Skeletal muscle cell (primary cell): ENCODE data around the gene OLAH.

Source experiments
- DNase-seq: peaks from one replicate; pipeline ENCODE4 v3.0.0-alpha.2; 2010; ENCODE audit warnings: low read depth
- H3K4me3 ChIP-seq: 2 replicates; pipeline ENCODE4 v1.5.1; 2011; ENCODE audit warnings: low read depth, mild to moderate bottlenecking, control low read depth, low read length, moderate library complexity

The OLAH gene

GRCh38 chr10:15067154-15067553 lies 23.4 kb downstream of the OLAH start:
- no peak overlapping the region for H3K4me3 ChIP-seq
- DNase-seq, result no peak

GRCh38 chr10:15068802-15069201 lies 25.1 kb downstream of the OLAH start:
- peak; percentile 78 for DNase-seq
- H3K4me3 ChIP-seq, result no peak overlapping the region

DNA sequence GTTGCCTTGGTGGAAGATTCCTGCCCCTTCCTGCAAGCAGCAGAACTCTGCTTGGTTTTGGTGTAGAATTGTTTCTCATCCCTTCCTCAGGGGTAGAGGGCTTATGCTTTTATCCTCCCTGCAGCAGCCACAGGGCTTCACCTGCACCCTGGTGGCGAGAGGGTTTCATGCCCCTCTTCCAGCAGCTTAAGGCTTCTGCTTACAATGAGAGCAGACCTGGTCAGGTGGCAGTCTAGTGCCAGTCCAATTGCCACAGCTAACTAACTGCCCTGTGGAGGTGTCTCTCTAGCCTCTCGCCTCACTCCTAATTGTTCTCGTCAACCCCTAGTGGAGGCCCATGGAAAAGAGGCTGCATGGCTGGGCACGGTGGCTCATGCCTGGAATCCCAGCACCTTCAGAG lies 25.5 kb downstream of the OLAH start:
- DNase-seq, result no peak
- no peak overlapping the region for H3K4me3 ChIP-seq

DNA sequence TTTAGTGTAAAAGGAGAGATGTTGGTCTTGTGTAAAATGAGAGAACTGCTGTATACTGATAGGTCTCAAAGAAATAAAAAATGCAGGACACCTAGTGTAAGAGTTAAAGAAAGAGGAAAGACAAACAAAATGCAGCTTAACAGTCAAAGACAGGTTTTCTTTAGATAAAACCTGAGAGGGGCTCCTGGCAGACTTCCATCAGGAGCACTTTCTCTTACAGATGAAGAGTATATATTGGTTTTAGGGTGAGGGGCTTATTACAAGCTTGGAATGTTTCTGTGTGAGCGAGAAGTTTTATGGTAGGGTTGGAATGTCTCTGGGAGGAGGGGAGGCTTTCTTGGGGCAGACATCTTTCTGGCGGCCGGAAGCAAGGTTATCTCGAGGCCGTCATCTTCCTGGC lies 28.6 kb downstream of the OLAH start:
- DNase-seq, result no peak
- no peak overlapping the region for H3K4me3 ChIP-seq

- H3K4me3 ChIP-seq, result no peak overlapping the region
- DNase-seq, result no peak
Measured at GRCh38 chr10:15075421-15075820, 31.7 kb downstream of the OLAH start.

DNA sequence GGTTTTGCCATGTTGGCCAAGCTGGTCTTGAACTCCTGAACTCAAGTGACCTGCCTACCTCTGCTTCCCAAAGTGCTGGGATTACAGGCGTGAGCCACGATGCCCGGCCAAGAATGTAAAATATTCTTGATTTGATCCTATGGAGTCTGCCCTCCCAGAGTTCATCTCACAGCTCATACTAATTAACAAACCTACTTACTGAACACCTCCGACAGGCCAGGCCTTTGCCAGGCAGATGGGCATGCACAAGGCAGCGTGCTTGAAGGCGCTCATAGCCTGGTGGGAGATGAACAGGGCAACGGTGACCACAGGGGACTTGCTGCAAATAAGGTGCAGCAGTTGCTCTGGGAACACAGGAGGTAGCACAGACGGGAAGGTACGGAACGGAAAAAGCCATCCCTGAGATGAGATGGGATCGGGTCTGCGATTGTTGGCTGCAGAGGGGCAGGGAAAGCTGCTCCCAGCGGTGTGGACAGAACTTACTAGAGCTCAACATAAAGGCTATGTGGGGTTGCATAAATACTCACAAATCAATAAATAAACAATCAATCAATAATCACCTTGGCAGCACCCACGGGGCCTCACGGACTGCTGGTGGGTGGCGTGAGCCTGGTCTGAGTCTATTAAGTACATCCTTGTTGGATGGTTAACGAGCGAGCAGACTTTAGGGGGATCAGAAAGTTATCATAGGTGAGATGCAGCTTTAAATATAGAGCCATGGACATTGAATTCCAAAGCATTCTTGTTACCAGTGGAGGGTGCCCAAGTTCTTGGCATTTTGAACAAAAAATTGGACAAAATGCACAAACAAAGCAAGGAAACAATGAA lies 40.1 kb downstream of the OLAH start:
- no peak for DNase-seq
- H3K4me3 ChIP-seq, result peak overlapping the region; percentile 50

DNA sequence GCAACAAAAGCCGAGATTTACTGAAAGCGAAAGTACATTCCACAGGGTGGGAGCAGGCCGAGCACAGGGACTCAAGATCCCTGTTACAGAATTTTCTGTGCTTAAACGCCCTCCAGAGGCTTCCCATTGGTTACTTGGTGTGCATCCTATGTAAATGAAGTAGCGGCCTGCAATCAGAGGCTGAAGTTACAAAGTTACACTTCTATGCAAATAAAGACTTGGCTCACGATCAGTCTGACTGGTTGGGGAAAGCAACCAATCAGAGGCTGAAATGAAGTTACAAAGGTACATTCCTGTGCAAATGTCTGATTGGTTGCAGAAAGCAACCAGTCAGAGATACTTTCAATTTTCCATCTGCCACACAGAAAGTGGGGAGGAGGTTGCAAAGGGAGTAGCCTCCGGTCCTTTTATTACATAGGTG lies 40.8 kb downstream of the OLAH start:
- H3K4me3 ChIP-seq, result peak overlapping the region; percentile 50
- DNase-seq, result peak; percentile 91

DNA sequence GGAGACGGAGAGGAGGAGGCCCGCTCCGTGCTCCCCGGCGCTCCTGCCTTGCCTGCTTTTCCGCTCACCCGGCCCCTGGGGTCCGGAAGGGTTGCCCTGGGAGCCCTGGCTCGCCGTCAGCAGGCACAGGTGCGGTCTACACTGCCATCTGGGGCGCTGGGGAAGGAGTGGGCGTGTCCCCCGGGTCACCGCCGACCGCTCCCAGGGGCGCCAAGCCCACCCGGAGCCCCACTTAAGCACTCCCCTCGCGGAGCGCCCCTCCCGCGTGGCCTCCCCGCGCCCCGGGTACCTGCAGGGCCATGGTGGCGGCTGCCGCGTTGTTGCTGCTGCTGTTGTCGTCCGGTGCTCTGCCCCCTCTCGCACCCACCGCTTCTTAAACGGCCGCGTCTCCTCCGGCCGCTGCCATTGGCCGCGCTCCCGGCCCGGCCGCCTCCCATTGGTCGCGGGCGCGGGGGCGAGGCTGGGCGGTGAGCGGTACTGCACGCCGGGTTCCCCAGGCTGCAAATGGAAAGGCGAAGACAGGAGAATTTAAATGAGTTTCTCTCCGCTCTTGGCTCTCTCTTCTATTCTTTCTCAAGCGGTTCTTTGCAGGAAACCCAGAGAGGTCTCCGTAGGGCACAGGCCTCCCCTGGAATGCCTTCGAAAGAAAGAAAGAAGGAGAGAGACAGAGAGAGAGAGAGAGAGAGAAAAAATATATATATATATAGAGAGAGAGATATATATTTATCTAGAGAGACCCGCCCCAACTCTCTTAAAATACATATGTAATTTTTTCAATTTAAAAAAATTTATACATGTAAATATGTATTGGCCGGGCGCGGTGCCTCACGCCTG lies 44.9 kb downstream of the OLAH start, which contains the start of gene ACBD7:
TSS of gene ACBD7 (minus strand) at position 349 of the 834 bp plus-strand sequence. CDS start at position 301, 48 bp downstream.
- H3K4me3 ChIP-seq, result peak within 1 kb of the TSS; percentile 64
- DNase-seq, result peak; percentile 29

- DNase-seq, result no peak
- H3K4me3 ChIP-seq, result no peak overlapping the region
Measured at GRCh38 chr10:15091418-15091817, 47.7 kb downstream of the OLAH start.

GRCh38 chr10:15092855-15093408 lies 49.2 kb downstream of the OLAH start:
- H3K4me3 ChIP-seq, result no peak overlapping the region
- DNase-seq, result no peak

DNA sequence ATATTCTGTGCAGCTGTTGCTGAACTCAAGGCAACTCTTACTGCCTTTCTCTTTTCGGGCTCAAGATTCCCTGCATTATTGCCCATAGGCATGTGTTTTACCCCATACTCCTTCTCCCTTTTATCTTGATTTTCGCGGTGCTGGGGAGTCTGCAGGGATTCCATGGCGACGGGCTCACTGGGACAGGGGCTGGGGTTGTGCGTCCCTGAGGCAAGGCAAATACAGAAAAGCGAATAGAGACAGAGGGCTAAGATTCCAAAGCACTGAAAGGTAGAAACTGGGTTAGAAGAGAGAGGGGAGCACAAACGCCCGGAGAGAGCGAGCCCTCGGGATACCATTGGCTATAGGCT lies 52.9 kb downstream of the OLAH start:
- DNase-seq, result no peak
- peak overlapping the region; percentile 65 for H3K4me3 ChIP-seq

GRCh38 chr10:15097011-15097812 lies 53.5 kb downstream of the OLAH start, which contains the start of gene RPP38:
Gene RPP38, plus strand, starts transcription at chr10:15097355. Its CDS starts 5,960 bp downstream, at chr10:15103315.
- H3K4me3 ChIP-seq, result peak within 1 kb of the TSS; percentile 65
- DNase-seq, result peak; percentile 84

DNA sequence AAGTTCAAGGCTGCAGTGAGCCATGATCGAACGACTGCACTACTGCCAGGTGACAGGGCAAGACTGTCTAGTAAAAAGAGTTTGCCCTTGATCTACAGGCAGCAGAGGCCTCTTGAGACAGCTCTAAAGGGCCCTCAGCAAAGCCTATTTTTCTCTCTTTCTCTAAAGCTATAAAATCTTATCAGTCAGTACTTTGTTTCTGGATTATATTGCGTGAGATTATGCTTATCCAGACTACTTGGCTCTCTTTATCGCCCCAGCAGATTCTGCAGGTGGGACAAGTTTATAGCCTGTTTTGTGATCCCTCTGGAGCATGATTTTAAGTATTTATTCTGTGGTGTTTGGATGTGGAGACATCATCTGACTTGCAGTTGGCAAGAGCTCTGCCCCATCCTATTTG lies 56.1 kb downstream of the OLAH start:
- no peak overlapping the region for H3K4me3 ChIP-seq
- no peak for DNase-seq

DNA sequence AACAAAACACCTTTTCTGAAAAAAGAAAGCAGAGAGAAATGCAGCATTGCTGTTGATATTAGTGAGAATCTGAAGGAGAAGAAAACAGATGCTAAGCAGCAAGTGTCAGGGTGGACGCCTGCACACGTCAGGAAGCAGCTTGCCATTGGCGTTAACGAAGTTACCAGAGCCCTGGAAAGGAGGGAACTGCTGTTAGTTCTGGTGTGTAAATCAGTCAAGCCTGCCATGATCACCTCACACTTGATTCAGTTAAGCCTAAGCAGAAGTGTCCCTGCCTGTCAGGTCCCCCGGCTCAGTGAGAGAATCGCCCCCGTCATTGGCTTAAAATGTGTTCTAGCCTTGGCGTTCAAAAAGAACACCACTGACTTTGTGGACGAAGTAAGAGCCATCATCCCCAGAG lies 59.8 kb downstream of the OLAH start:
- DNase-seq, result no peak
- no peak overlapping the region for H3K4me3 ChIP-seq

GRCh38 chr10:15106352-15107013 lies 62.7 kb downstream of the OLAH start:
- DNase-seq, result peak; percentile 15
- H3K4me3 ChIP-seq, result no peak overlapping the region

DNA sequence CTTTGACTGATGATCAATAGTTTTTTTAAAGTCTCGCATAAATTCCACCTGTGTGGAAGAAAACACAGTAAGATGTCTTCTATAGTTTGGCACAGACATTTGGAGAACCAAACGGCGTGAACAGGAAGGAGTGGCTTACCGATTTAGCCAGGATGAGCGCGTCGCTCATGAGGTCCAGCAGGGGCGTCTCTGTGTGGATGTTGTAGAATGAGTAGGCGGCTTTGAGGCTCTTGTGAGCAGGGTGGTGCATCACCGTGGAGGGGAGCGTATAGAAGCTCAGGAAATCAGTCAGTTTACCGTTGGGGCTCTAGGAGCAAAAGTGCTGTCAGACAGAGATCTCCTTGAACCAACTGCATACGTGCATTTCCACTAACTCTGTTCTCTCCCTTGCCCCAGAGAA lies 68.9 kb downstream of the OLAH start:
- no peak overlapping the region for H3K4me3 ChIP-seq
- DNase-seq, result no peak

GRCh38 chr10:15113766-15114165 lies 70.0 kb downstream of the OLAH start:
- H3K4me3 ChIP-seq, result no peak overlapping the region
- DNase-seq, result no peak

DNA sequence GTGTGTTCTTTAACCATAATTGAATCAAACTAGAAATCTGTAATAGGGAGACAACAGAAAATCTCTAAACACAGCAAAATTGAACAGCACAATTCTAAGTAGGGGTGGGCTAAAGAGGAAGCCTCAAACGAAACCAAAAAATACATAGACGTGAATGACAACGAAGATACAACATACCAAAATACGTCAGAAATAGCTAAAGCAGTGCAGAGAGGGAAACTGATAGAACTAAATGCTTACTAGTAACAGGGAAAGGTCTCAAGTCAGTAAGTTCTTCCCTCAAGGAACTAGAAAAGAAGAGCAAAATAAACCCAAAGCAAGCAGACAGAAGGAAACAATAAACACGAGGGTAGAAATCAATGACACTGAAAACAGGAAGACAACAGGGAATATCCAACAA lies 72.5 kb downstream of the OLAH start:
- no peak for DNase-seq
- H3K4me3 ChIP-seq, result no peak overlapping the region

- no peak for DNase-seq
- H3K4me3 ChIP-seq, result no peak overlapping the region
Measured at GRCh38 chr10:15118615-15119014, 74.9 kb downstream of the OLAH start.
